NCI-H82 treated with DMSO at 0.1 percent for 48 hours (cell line): ENCODE data around the gene TMC1.
A peak's percentile ranks its signal among the peaks of the same experiment; 100 is the strongest.

Experiments used
- DNase-seq: peaks from one replicate; lab custom pipeline; 2025; ENCODE audit not compliant: unreplicated experiment; lab: John Stamatoyannopoulos, UW

TMC1 gene

DNA sequence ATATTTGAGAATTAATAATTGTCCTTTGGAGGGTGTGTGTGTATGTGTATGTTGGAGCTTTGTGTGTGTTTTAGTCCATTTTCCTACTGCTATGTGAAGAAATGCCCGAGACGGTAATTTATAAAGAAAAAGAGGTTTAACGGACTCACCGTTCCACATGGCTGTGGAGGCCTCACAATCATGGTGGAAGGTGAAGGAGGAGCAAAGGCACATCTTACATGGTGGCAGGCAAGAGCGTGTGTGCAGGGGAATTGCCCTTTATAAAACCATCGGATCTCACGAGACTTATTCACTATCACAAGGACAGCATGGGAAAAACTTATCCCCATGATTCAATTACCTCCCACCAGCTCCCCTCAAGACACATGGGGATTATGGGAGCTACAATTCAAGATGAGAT lies 44.1 kb downstream of the TMC1 start:
- no peak for DNase-seq

DNA sequence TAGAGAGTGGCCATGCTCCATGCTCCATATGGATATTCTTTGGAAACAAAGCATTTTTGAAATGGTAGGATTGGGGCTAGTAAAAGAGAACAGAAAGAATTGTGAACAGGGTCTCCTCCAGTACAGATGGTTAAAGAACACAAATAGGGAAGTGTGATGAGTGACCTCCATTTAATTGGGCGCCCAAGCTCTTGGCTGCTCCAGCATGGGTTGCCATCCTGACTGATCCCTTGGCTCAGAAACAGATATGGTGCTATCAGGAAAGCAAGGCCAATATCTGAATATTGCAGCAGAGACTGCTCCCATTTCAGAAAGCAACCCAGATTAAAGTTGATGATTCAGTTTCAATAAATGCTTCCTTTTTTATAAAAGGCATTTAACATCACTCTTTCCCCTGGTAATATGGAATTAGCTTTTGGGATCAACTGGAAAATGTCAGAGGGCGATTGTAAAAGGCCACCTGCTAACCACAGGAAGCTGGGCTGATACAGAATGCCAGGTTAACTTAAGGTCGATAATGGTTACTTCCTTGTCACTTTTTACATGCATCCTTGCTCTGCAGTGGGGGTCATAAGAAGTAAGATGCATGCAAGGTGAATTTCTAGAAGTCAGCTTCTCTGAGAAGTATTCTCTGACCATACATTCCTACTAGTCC lies 52.9 kb downstream of the TMC1 start:
- no peak for DNase-seq

DNA sequence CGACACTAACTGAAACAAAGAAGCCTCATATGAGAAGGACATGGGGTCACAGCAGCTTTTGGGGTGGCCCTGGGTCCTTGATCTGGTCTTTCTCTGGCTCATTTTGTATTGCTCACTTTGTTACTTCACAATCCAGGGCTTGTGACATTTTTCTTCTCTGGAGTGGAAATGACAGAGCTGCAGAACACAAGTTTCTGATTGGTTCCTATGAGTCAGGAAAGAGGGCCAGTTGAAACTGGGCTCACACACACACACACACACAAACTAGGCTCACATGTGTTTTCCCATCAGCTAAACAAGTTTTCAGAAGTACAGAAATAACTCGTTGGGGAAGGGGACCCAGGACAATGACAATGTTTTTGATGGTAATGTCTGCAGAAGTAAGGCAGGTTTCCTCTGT lies 54.3 kb downstream of the TMC1 start:
- DNase-seq, result no peak

- no peak for DNase-seq
Measured at GRCh38 chr9:72576087-72576486, 54.7 kb downstream of the TMC1 start.

- DNase-seq, result no peak
Measured at GRCh38 chr9:72577212-72577753, 55.9 kb downstream of the TMC1 start.

DNA sequence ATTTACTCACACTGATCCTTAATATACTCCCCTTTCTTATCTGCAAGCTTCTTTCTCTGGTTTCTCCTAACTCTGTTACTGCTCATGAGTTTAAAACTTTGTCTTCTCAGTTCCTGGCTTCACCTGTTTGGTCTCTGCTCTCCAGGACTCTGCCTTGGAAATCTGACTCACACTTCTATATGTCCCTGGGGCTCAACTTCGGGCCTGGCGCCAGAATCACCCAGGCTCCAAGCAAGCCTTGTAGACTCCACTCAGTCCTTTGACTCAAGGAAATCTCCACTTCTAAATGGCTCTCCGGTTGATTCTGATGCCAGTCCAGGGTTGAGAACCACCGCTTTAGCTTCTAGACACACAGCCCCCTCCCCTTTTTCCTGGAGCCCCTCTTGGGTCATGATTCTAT lies 57.8 kb downstream of the TMC1 start:
- no peak for DNase-seq

DNA sequence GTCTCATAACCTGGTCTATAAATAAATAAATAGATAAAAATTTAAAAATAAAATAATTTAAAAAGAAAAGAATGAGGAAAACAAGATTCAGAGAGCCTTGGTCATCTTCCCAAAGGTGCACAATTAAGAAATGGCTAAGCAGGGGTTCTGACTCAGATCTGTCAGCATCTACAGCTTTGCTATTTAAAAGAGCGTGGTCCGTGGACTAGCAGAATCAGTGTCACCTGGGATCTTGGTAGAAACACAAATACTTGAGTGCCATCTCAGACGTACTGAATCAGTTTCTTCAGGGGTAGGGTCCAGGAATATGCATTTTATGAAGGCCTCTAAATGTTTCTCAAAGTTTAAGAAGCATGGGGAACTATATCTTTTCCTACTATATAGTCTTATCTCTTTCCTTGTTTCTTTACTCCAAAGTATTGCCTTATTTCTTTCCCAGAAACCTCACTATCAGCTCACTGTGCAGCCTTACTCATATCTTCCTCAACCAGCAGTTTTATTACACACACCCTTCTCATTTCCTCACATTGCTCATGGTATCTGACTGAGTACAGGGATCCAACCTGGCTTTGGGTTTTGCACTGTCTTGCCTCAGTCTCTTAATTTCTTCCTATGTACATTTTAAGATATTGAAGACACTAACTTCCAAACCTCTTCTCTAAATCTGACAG lies 58.6 kb downstream of the TMC1 start:
- DNase-seq, result no peak

GRCh38 chr9:72581694-72582093 lies 60.3 kb downstream of the TMC1 start:
- no peak for DNase-seq

GRCh38 chr9:72583370-72583769 lies 62.0 kb downstream of the TMC1 start:
- no peak for DNase-seq

DNA sequence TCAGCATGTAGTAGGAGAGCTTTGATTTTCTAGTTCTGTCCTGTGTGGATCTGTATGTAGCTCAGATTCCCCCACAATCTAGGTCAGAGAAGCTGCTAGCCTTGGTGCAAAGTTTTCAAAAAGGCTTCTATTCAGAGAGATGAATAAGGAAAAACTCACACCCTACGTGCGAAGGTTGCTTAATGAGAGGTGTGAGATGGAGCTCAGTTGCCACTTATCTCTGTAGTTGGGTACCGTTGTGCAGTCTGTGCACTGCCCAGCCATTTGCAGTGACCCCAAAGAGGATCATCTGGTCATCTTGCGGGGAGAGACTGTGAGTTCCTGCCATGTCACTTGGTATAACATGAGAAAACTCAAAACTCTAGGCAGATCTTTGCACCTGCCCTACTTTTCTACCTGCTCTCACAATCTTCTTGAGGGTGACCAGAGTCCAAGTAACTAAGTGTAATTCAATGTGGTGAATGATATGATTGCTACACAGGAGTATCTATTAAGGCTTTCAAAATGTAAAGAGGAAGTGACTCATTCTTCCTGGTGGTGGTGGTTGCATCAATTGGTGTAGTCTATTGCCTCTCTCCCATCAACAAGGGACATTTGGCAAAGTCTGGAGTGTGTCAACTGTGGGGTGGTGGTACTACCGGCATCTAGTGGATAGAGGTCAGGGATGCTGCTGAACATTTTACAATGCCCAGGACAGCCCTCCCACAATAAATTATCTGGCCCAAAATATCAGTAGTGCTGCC lies 65.2 kb downstream of the TMC1 start:
- DNase-seq, result no peak

DNA sequence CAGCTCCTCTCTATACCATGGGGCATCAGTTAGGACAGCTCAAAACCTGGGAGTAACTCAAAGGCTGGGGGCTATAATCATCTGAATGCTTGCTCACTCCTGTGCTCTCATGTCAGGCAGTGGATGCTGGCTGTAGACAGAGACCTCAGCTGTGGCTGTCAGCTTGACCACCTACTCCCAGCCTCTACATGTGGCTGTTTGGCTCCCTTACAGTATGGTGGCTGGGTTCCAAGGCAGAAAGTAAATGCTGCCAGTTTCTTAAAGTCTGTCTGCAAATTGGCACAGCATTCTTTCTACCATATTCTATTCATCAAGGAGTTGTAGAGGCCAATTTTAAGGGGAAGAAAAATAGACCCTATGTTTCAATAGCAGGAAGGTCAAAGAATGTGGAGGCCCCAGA lies 66.9 kb downstream of the TMC1 start:
- DNase-seq, result no peak

DNA sequence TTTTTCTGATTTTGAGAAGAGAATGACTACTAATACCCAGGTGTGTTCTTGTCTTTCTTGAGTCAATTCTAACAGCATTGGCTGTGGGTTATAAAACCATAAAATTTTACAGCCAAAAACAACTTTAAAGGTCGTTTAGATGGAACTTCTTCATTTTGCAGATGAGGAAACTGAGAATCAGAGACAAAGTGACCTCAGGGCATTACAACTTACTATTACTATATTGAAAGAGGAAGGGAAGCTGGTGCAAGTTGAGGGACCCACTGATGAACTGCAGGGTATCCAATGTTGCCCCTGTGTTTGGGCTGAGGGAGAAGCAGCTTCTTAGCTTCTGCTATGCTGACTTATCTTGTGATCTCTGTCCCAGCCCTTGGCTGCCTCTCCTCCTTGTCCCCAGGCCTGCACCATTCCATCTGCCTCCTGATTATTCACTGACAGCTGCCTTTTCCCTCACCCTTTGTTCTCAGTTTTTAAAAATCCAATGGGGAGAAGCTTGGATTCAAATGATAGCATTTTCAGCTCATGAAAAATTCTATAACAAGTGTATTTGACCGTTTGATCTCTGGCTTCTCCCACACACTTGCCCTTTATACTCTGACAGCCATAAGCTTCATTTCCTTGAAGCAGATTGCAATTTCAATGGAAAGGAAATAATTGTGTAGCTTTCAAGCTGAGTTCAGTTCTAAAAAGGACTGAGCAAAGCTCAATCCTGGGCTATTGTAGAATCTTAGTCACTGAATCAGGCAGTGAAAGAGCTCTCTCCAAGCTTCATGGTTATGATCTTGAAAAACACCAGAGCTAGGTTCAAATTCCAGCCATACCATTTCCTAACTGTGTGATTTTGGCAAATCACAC lies 68.5 kb downstream of the TMC1 start:
- DNase-seq, result no peak

GRCh38 chr9:72590824-72591223 lies 69.4 kb downstream of the TMC1 start:
- DNase-seq, result no peak

DNA sequence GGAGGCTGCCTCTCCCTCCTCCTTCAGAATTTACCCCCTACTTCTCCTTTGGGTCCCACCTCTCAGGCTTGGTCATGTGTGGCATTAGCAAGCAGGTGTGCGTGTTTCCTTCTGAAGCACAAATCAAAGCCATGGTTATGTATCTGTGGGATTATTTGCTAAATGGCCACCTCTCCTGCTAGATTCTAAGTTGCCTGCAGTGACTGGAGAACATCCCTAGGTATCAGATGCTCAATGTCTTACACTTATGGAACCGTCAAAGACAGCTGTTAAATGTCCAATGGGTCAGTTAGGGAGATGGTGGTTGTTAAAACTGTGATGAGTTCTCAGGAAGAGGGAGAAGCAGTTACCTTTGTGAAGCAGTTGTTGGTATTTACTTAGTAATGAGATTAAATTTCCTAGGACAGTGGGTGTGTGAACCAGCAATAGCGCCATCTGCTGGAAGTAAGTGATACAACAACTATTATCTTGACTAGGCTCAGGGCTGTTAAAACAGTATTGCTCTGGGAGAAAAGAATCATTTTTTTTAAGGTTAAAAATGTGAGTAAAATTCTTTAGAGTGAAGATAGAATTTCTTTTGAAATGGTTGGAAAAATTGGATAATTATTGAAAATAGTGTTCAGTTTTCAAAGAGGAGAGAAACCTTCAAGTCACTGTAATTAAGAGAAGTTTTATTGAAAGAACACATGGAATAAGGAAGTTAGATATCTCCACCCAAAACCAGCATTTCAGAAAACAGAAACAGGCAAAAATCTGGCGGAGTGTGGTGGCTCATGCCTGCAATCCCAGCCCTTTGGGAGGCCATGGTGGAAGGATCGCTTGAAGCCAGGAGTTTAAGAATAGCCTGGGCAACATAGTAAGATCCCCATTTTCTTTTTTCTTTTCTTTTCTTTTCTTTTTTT lies 71.3 kb downstream of the TMC1 start:
- peak; percentile 77 for DNase-seq

DNA sequence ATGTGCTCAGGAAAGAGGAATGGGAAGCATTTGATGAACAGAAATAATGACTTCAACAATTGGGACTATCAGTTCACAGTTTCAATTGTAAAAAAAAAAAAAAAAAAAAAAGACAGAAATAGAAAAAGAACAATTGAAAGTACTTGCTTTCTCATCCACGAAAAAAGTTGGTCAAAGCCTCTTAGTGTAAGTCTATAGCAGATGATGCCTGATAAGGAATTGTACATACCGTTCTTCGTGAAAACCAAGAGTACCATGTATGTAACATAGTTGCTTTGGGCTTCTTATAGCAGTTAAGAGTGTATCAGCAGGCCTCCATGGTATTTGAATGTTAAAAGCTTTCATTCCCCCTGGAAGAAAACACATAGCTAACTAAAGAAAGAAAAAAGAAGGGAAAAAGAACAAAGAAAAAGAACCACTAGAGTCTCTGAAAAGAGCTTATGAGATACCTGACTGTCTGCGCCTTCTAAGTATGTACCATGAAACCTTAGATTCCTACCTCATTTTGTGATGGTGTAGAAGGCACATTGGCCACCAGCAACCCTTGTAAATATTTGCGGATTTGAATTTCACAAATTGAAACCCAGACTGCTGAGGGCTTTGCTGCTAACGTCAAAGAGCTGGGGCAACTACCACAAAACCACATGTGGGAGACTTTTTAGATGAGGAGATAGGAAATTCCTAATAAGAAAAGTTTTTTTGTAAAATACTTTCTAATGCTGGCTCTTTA lies 75.2 kb downstream of the TMC1 start:
- no peak for DNase-seq

GRCh38 chr9:72597181-72597517 lies 75.7 kb downstream of the TMC1 start:
- DNase-seq, result no peak

DNA sequence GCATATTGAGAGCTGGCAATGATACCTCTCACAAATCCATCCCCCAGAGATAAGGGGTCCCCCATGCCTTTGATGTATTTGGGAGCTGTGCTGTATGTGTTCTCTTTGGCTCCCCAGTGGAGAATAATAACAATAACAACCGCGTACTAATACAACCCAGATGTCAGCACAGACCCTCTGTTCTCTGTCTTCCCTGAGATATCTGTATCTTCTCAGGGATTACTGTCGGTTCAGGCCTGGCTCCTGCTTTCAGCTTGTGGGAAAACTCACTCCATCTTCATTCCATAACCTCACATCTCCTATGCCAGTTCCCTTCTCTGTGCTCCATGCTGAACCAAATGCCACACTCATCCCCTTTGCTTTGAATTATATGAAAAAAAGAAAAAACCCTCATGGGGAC lies 76.2 kb downstream of the TMC1 start:
- no peak for DNase-seq

DNA sequence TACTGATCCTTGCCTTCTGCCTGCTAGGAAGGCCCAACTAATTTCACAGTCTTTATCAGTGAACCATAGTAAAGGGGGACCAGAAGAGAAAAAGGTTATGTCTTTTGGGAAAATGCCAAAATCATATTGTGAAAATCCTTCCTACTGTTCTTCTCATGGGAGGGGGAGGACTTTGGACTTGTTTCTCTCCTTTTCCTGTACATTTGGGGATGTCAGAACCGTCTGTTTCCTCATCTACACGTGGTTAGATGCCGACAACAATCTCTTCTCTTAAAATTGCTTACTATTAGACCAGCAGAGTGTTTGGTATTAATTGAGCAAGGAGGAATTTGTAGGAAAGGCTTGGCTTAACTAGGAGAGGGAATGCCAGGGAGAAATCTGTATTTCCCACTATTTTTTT lies 77.2 kb downstream of the TMC1 start:
- DNase-seq, result no peak

DNA sequence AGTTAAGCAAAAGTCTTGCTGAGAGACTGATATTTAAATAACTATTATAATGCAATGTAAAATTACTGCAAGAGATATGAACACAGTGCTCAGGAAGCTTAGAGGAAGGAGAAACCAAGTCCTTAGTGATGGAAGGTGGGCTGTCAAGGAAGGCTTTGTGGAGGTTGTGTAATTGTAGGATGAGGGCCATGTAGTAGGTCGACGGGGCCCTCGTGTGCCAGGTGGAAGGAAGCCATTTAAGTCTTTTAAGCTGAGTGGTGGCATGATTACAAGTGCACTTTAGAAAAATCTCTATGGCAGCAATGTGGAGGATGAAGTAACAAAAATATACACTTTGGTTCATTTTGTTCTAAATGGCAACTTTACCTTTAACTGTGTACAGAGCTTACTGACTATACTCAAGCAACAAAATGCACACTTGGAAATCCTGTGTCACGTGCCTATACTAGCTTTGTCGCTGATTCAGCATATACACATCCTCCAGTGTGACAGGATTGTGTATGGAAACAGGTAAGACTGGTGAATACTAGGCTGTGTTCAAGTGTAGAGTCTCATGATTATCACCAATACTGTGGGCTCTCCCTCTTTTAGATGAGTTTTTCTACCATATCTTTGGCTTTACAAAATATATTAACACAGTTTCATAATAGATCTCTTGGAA lies 78.6 kb downstream of the TMC1 start:
- DNase-seq, result no peak
